HG03039 (cell line): Measurements from ENCODE around the gene SAT1.

Source experiments
- ATAC-seq: cut with Tn5 transposase; IDR thresholded peaks from one replicate; pipeline ENCODE4 v1.9.1; 2021; ENCODE audit warnings: mild to moderate bottlenecking, moderate library complexity; ENCODE audit not compliant: unreplicated experiment

SAT1 gene

GRCh38 chrX:23804578-23804977 lies 21.6 kb downstream of the SAT1 start:
- no peak for ATAC-seq

GRCh38 chrX:23805389-23805788 lies 22.4 kb downstream of the SAT1 start:
- ATAC-seq = no peak

DNA sequence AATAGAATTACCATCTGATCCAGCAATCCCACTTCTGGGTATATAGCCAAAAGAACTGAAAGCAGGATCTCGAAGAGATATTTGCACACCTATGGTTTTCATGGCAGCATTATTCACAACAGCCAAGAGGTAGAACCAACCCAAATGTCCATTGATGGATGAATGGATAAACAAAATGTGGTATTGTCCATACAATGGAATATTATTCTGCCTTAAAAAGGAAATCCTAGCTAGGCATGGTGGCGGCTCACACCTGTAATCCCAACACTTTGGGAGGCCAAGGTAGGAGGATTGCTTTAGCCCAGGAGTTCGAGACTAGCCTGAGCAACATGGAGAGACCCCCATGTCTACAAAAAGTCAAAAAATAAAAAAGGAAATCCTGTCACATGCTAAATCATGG lies 27.3 kb downstream of the SAT1 start:
- no peak for ATAC-seq

DNA sequence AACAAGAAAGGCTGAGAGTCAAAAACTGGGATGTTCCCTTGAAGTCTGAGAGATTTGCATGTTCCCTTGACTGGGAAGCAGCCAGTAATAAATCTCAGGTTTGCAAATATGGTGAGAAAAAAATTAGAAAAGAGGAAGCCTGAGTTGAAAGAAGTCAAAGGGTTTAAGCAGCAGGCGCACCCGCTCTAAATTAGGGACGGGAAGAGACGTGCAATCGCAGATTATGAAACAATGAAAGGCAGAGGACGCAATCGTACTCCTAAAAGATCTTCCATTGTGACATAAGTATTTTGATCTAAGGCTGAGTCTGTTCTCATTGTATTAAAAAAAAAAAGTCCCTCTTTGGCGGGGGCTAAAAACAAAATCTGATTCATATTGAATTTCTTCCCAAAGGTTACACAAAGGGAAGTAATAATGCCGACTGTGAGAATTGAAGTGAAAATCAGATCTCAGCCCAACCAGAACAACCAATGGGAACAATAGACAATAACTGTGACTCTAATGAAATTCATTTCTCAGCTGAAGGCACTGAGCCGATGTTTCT lies 28.2 kb downstream of the SAT1 start:
- ATAC-seq = no peak

- no peak for ATAC-seq
These were observed 28.7 kb downstream of the SAT1 start for GRCh38 chrX:23811656-23812055.

DNA sequence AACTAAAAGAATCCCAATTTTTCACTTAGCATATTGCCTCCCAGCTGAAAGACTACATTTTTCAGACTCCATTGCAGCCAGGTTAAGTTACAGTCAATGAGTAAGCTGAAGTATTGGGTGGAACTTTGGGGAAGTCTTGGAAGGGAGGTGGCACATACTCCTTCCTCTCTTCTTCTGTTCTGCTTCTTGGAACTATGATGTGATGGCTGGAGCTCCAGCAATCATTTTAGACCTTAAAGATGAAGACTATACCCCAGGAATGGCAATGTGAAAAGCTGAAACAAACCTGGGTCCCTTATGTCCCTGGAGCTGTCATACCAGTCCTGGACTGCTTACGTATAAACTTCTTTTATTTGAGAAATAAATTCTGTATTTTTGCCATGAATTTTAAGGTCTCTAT lies 30.8 kb downstream of the SAT1 start:
- no peak for ATAC-seq

- ATAC-seq = no peak
These were observed 32.4 kb downstream of the SAT1 start for GRCh38 chrX:23815376-23815775.

DNA sequence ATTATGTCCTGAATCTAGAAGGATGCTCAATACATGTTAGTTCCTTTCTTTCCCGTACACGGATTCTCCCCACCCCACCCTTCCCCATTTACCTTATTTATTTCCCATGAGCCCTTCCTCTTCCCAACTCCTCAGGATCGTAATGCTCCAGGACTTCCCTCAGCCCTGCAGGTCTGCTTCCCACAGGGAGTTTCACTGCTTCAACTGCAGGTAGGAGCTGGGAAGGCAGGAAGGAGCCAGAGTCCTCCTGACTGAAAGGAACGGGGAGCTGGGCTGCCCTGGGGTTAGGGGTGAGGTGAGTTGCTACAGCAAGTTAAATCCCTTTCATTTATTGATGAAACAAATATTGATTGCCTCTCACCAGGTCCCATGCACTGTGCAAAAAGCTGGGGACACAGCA lies 33.2 kb downstream of the SAT1 start:
- no peak for ATAC-seq

DNA sequence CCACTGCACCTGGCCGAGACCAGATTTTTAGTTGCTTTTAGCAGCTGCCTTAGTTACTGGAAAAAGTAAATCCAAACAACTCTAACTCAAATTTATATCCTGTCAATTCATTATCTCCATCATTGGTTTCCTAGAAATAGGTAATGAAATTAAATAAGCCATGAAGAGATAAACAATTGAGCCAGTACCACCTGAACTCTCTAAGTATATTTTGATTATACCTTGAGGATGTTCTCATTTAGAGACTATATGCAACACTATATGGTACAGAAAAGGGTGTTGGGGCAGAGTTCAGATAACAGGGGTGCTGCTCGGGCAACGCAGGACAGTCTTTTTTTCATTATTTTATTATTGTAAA lies 35.0 kb downstream of the SAT1 start:
- ATAC-seq = no peak

GRCh38 chrX:23819385-23820234 lies 36.6 kb downstream of the SAT1 start:
- ATAC-seq = no peak

- no peak for ATAC-seq
These were observed 37.3 kb downstream of the SAT1 start for GRCh38 chrX:23820235-23820782.

GRCh38 chrX:23821847-23822246 lies 38.9 kb downstream of the SAT1 start:
- no peak for ATAC-seq

GRCh38 chrX:23822397-23822796 lies 39.4 kb downstream of the SAT1 start:
- no peak for ATAC-seq

GRCh38 chrX:23822841-23823240 lies 39.9 kb downstream of the SAT1 start:
- ATAC-seq = no peak

DNA sequence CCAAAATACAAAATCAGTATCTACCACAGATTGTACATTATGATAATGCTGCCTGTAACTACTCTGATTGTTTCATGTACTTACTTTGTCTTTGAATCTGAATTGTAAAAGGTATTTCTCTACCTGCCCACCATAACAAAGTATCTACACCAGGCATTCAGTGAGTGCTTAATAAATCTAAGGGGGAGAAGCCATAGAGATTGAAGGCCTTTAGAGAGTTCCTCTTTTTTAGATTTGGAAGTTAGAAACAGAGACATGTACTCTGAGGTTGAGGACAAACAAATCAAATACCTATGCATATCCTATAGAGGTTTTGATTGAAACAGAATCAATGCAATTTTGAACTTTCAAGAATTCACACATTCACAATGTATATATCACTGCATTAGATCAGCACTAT lies 42.7 kb downstream of the SAT1 start:
- no peak for ATAC-seq

- no peak for ATAC-seq
These were observed 43.2 kb downstream of the SAT1 start for GRCh38 chrX:23826216-23826615.

- ATAC-seq = no peak
These were observed 43.7 kb downstream of the SAT1 start for GRCh38 chrX:23826653-23827052.

GRCh38 chrX:23828881-23829280 lies 45.9 kb downstream of the SAT1 start:
- ATAC-seq = no peak

GRCh38 chrX:23832721-23833120 lies 49.7 kb downstream of the SAT1 start:
- no peak for ATAC-seq
